Skeletal muscle tissue (tissue), 4 donors: ENCODE results near the gene PATE4. TPM values are rescaled to one million over a fixed set of nuclear protein-coding genes. Genes with fewer than 3 reads are reported as not detected.
"Not testable (repeated sequence)": the region's sequence is repeated elsewhere in the genome, so short reads cannot be mapped to it uniquely, and the experiment has no call there.

Experiments used
- H3K27ac ChIP-seq: one replicate; pipeline ENCODE4 v1.7.0; 2013; ENCODE audit warnings: mild to moderate bottlenecking, low read depth, low read length, inconsistent platforms
- H3K27me3 ChIP-seq, 3 donors: one replicate each; pipeline ENCODE4 v1.7.0; 2013; ENCODE audit warnings: low read length in 3 of 3; ENCODE audit not compliant: control insufficient read depth in 3 of 3, insufficient read depth in 3 of 3
- H3K36me3 ChIP-seq, 3 donors: one replicate each; pipeline ENCODE4 v1.7.0; 2013; ENCODE audit warnings: low read length in 3 of 3; ENCODE audit not compliant: control insufficient read depth in 3 of 3, insufficient read depth in 3 of 3
- H3K4me1 ChIP-seq, 3 donors: one replicate each; pipeline ENCODE4 v1.7.0; 2013; ENCODE audit warnings: low read length in 3 of 3, mild to moderate bottlenecking in 3 of 3; ENCODE audit not compliant: control insufficient read depth in 3 of 3, insufficient read depth in 3 of 3
- H3K4me3 ChIP-seq, 3 donors: one replicate each; pipeline ENCODE4 v1.7.0; 2013; ENCODE audit warnings: low read length in 3 of 3
- H3K9ac ChIP-seq, 3 donors: one replicate each; pipeline ENCODE4 v1.7.0; 2013; ENCODE audit warnings: low read length in 3 of 3, mild to moderate bottlenecking in 3 of 3, moderate library complexity in 2 of 3, low read depth in 1 of 3
- H3K9me3 ChIP-seq, 3 donors: one replicate each; pipeline ENCODE4 v1.7.0; 2013; ENCODE audit warnings: low read length in 3 of 3; ENCODE audit not compliant: control insufficient read depth in 3 of 3
- total RNA-seq: library from RNA; depleted of rRNA; stranded (reverse); fragments of >200 nt; gene quantifications from one replicate; pipeline ENCODE4 v1.2.3, GENCODE V29; 2014
- donor health status: Osteomylitis.

Gene PATE4
- total RNA-seq, 1 donor from 2014 or later, result not detected

DNA sequence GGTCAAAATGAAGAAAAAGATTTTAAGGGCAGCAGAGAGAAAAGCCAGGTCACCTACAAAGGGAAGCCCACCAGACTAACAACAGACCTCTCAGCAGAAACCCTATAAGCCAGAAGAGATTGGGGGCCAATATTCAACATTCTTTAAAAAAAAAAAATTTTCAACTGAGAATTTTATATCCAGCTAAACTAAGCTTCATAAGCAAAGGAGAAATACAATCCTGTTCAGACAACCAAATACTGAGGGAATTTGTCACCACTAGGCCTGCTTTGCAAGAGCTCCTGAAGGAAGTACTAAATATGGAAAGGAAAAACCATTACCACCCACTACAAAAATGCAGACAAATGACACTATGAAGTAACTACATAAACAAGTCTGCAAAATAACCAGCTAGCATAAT is 13.1 kb downstream of the PATE4 start:
- H3K27ac ChIP-seq, result no peak overlapping the region
- H3K4me1 ChIP-seq, result no peaks in the 10 kb centered on the region
- no peaks in the 10 kb centered on the region for H3K27me3 ChIP-seq
- no peak overlapping the region for H3K9ac ChIP-seq
- H3K36me3 ChIP-seq, result no peaks in the 10 kb centered on the region
- peaks cover 0 to 3% (median 3%) of the 10 kb centered on the region in 3 donors for H3K9me3 ChIP-seq
- no peak overlapping the region for H3K4me3 ChIP-seq

DNA sequence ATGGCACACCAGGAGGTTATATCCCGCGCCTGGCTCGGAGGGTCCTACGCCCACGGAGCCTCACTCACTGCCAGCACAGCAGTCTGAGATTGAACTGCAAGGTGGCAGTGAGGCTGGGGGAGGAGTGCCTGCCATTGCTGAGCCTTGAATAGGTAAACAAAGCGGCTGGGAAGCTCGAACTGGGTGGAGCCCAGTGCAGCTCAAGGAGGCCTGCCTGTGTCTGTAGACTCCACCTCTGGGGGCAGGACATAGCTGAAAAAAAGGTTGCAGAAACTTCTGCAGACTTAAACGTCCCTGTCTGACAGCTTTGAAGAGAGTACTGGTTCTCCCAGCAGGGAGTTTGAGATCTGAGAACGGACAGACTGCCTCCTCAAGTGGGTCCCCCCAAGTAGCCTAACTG is 24.6 kb downstream of the PATE4 start:
- H3K4me1 ChIP-seq, H3K4me3 ChIP-seq, H3K9ac ChIP-seq, H3K27ac ChIP-seq, H3K36me3 ChIP-seq, H3K9me3 ChIP-seq, H3K27me3 ChIP-seq: not testable (repeated sequence)

DNA sequence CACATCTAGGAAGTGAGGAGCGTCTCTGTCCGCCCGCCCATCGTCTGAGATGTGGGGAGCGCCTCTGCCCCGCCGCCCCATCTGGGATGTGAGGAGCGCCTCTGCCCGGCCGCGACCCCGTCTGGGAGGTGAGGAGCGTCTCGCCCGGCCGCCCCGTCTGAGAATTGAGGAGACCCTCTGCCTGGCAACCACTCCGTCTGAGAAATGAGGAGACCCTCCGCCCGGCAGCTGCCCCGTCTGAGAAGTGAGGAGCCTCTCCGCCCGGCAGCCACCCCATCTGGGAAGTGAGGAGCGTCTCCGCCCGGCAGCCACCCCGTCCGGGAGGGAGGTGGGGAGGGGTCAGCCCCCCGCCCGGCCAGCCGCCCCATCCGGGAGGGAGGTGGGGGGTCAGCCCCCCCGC is 29.7 kb downstream of the PATE4 start:
- H3K27me3 ChIP-seq, H3K27ac ChIP-seq, H3K9ac ChIP-seq, H3K9me3 ChIP-seq, H3K4me1 ChIP-seq, H3K36me3 ChIP-seq, H3K4me3 ChIP-seq: not testable (repeated sequence)

DNA sequence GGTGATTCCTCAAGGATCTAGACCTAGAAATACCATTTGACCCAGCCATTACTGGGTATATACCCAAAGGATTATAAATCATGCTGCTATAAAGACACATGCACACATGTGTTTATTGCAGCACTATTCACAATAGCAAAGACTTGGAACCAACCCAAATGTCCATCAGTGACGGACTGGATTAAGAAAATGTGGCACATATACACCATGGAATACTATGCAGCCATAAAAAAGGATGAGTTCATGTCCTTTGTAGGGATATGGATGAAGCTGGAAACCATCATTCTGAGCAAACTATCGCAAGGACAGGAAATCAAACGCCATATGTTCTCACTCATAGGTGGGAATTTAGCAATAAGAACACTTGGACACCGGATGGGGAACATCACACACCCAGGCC is 32.2 kb downstream of the PATE4 start:
- H3K27me3 ChIP-seq, H3K9me3 ChIP-seq, H3K4me3 ChIP-seq, H3K27ac ChIP-seq, H3K36me3 ChIP-seq, H3K4me1 ChIP-seq, H3K9ac ChIP-seq: not testable (repeated sequence)

DNA sequence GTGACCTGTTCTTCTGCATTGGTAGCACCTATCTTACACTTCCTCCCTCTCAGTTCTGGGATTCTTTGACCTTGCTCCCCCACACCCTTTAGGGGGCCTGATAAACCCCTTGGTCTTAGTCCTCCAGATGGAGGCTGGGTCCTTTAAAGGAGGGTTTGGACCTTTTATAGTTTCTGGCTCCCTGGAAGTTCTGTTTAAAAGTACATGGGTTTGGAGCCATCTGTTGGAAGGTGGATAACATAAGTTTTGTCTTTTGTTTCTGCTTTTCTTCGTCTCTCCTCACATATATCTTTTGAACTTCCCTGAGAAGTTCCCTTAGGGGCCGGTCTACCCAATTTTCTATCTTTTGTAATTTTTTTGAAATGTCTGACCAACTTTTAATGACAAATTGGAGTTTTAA is 36.4 kb downstream of the PATE4 start:
- Histone ChIP-seq H3K36me3 (no peaks in the 10 kb centered on the region), H3K4me1 (no peaks in the 10 kb centered on the region), H3K9ac (no peak overlapping the region), H3K27me3 (no peaks in the 10 kb centered on the region), H3K9me3 (no peaks in the 10 kb centered on the region), H3K4me3 (no peak overlapping the region), H3K27ac (no peak overlapping the region)

DNA sequence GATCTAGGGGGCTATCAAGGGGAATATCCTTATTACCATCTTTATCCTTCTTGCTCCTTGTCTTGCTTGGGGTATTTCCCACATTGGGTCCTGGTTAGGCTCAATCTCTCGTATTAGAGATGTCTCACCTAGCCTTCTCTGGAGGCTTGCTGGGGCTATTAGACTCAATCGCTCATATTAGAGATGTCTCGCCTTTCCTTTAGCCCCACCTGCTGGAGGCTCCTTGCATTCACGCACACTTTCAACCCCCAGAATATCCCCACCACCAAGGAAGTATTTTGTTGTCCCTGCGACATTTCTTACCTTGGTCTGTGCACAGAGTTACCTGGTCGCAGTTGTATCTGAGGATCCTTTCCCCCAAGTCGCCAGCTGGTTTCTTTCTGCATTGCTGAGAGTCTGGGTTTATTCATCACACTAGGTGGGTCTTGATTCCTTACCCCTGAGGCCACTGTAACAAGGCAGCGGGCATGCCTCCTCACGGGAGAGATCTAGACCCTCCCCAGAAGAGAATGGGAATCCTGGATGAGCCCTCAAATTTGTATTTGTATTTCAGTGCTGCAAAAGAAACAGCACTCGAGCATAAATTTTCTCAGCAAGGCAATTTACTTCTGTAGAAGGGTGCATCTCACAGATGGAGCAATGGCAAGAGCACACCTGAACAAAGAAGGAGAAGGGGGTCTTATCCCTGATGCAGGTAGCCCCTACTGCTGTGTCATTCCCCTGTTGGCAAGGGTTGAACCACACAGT is 38.4 kb downstream of the PATE4 start:
- Histone ChIP-seq H3K27ac (no peak overlapping the region), H3K4me3 (no peak overlapping the region), H3K27me3 (no peaks in the 10 kb centered on the region), H3K36me3 (no peaks in the 10 kb centered on the region), H3K4me1 (no peaks in the 10 kb centered on the region), H3K9ac (no peak overlapping the region), H3K9me3 (no peaks in the 10 kb centered on the region)

DNA sequence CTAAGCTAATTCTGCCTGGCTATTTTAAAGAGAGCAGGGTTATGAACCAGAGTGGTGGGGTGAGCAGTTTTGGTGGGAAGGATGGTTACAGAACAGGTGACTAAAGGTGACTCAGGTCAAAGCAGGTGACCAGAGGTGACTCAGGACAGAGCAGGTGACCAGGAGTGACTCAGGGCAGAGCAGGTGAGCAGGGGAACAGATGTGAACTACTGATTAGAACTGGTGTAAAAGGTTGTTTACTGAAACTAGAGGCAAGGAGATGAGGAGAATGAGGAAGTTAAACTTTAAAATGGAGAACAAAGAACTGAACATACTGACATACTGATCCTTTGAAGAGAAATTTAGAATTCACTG is 39.0 kb downstream of the PATE4 start:
- H3K27me3 ChIP-seq, result no peaks in the 10 kb centered on the region
- H3K9me3 ChIP-seq, result no peaks in the 10 kb centered on the region
- no peak overlapping the region for H3K4me3 ChIP-seq
- H3K9ac ChIP-seq, result no peak overlapping the region
- no peaks in the 10 kb centered on the region for H3K36me3 ChIP-seq
- no peak overlapping the region for H3K27ac ChIP-seq
- no peaks in the 10 kb centered on the region for H3K4me1 ChIP-seq

DNA sequence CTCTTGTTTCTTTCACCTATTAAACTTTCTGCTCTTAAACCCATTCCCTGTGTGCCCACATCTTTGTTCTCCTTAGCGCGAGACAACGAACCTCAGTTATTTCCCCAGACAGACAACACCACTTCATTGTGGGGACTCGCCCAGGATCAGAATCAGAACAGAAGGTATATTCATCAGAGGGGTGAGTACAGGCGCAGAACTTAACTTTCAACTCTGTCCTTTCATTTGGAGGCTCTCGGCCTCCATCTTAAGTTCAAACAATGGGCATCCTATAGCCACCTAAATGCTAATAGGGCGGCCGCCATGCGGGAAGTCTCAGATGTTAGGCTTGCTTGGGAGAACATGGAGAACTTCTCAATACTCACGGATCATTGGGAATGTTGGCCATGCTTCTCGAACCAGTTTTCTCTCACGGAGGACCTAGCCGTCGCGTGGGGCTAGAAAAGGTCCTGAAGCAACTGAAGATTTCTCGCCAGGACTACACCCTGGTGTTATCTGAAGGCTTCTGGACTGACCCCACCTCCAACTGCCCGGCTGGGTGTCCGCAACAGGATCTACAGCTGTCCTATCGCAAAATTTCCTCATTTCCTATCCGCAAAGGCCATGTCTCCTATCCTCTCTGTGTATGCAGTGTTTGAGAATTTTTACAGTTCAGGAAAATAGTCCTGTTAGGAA is 40.9 kb downstream of the PATE4 start:
- no peak overlapping the region for H3K4me3 ChIP-seq
- H3K4me1 ChIP-seq, result no peaks in the 10 kb centered on the region
- H3K36me3 ChIP-seq, result no peaks in the 10 kb centered on the region
- H3K27ac ChIP-seq, result no peak overlapping the region
- no peak overlapping the region for H3K9ac ChIP-seq
- H3K27me3 ChIP-seq, result no peaks in the 10 kb centered on the region
- H3K9me3 ChIP-seq, result no peaks in the 10 kb centered on the region

DNA sequence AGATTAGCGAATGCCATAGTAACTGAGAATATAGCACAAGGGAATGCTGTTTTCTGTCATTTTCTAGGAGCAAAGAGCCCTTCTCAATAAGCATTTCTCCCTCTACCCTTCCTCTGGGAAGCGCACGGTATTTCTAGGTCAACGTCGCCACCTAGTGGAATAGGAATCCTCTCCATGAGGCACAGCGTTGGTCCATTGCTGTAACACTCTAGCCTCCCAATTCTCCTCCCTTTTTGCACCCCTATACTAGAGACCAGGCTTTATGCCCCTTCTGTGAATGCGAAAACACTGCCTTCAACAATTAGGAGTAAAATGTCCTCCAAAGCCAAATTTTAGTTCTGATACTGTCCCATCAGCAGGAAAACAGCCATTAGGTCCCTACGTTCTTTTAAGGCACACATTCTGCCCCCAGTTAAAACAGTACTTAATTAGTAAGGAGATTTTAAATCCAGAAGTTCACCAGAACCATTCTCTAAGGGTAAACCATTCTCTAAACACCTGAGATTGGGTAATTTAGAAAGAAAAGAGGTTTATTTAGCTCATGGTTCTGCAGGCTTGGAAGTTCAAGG is 41.5 kb downstream of the PATE4 start:
- Histone ChIP-seq H3K9me3 (no peaks in the 10 kb centered on the region), H3K36me3 (no peaks in the 10 kb centered on the region), H3K27me3 (no peaks in the 10 kb centered on the region), H3K4me1 (no peaks in the 10 kb centered on the region), H3K27ac (no peak overlapping the region), H3K9ac (no peak overlapping the region), H3K4me3 (no peak overlapping the region)

DNA sequence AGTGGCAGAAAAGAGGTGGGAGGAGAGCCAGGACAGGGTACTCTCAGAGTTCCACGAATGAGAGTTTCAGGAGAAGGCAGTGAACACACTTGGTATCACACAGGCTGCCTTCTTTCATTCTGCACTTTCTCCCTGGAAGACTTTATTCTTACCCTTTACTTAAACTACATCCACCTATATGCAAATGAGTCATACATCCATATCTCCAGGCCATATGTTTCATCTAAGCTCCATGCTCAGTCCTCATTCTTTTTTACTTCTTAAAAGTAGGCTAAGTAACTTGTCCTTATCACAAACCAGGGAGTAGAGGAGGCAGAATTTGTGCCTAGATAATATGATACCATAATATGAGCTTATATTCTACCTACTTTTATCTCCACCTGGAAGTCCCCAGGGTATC is 48.2 kb downstream of the PATE4 start:
- H3K36me3 ChIP-seq, result no peaks in the 10 kb centered on the region
- no peaks in the 10 kb centered on the region for H3K9me3 ChIP-seq
- H3K4me3 ChIP-seq, result no peak overlapping the region
- H3K27me3 ChIP-seq, result no peaks in the 10 kb centered on the region
- no peak overlapping the region for H3K9ac ChIP-seq
- H3K4me1 ChIP-seq, result no peaks in the 10 kb centered on the region
- H3K27ac ChIP-seq, result no peak overlapping the region
